Fibroblast of lung (primary cell): ENCODE data around the gene LBHD2. TPM values are rescaled to one million over a fixed set of nuclear protein-coding genes. Genes with fewer than 3 reads are reported as not detected.

Source experiments
- DNase-seq, 2 donors: peaks; one replicate each; pipeline versions ENCODE4 v3.0.0 to v3.0.0-alpha.2; 2010; ENCODE audit warnings: low read depth in 2 of 2
- H2AFZ ChIP-seq: 2 replicates; pipeline ENCODE4 v1.5.1; 2012; ENCODE audit warnings: low read length, control low read depth, inconsistent platforms
- H3K27ac ChIP-seq: 2 replicates; pipeline ENCODE4 v1.5.1; 2011; ENCODE audit warnings: low read length, control low read depth; ENCODE audit not compliant: insufficient read depth
- H3K27me3 ChIP-seq: 2 replicates; pipeline ENCODE4 v1.5.1; 2011; ENCODE audit warnings: mild to moderate bottlenecking, low read length; ENCODE audit not compliant: control insufficient read depth, insufficient read depth
- H3K36me3 ChIP-seq: 2 replicates; pipeline ENCODE4 v1.5.1; 2011; ENCODE audit warnings: low read length; ENCODE audit not compliant: control insufficient read depth, insufficient read depth
- H3K4me1 ChIP-seq: 2 replicates; pipeline ENCODE4 v1.5.1; 2011; ENCODE audit warnings: low read length; ENCODE audit not compliant: control insufficient read depth, insufficient read depth; ENCODE audit errors: extremely low read depth
- H3K4me2 ChIP-seq: 2 replicates; pipeline ENCODE4 v1.5.1; 2011; ENCODE audit warnings: low read length, control low read depth; ENCODE audit not compliant: insufficient read depth; ENCODE audit errors: extremely low read depth
- H3K4me3 ChIP-seq, 4 experiments: fragments of 200-600 bp in 1 of 4; sonication (generic) in 1 of 4; replicated peaks in 1 of 4; 2 replicates each; pipeline ENCODE4 v1.5.1; 2011 to 2016; ENCODE audit warnings: low read length in 4 of 4, low read depth in 3 of 4, mild to moderate bottlenecking in 3 of 4, control low read depth in 2 of 4, inconsistent platforms in 1 of 4, mixed read lengths in 1 of 4; ENCODE audit not compliant: insufficient read depth in 1 of 4; ENCODE audit errors: control extremely low read depth in 1 of 4
- H3K79me2 ChIP-seq: 2 replicates; pipeline ENCODE4 v1.5.1; 2012; ENCODE audit warnings: mild to moderate bottlenecking, low read length, inconsistent platforms; ENCODE audit not compliant: control insufficient read depth, insufficient read depth
- H3K9ac ChIP-seq: 2 replicates; pipeline ENCODE4 v1.5.1; 2011; ENCODE audit warnings: mild to moderate bottlenecking, low read length, control low read depth; ENCODE audit not compliant: insufficient read depth
- H3K9me3 ChIP-seq: 2 replicates; pipeline ENCODE4 v1.5.1; 2012; ENCODE audit warnings: low read depth, low read length; ENCODE audit not compliant: control insufficient read depth, insufficient read depth
- H4K20me1 ChIP-seq: 2 replicates; pipeline ENCODE4 v1.5.1; 2011; ENCODE audit warnings: low read length; ENCODE audit not compliant: control insufficient read depth, insufficient read depth; ENCODE audit errors: extremely low read depth
- EZH2 ChIP-seq: IDR thresholded peaks from 2 replicates; pipeline ENCODE4 v1.5.1; 2012; ENCODE audit warnings: low read length, control low read depth, mild to moderate bottlenecking; ENCODE audit errors: missing control alignments
- polyA plus RNA-seq, 2 donors: library from polyadenylated mRNA; depleted of rRNA in 1 of 2; stranded (reverse) in 1 of 2; unstranded in 1 of 2; fragments of >200 nt; gene quantifications; 2 replicates each; pipeline ENCODE4 v1.2.1, GENCODE V29; 2011 to 2012; ENCODE audit warnings: missing spikeins in 1 of 2
- total RNA-seq: library from RNA; depleted of rRNA; stranded (reverse); fragments of >200 nt; gene quantifications from 2 replicates; pipeline ENCODE4 v1.2.1, GENCODE V29; 2014
- TF ChIP-seq, protein P1 (sequence below), 2 donors: IDR thresholded peaks in 1 of 2; conservative IDR thresholded peaks in 1 of 2; 1 replicate in 1 of 2; 2 replicates in 1 of 2; pipeline ENCODE4 v1.5.1; 2011 to 2012; ENCODE audit warnings: low read length in 2 of 2, control low read depth in 1 of 2, inconsistent platforms in 1 of 2, low read depth in 1 of 2, mild to moderate bottlenecking in 1 of 2

Gene LBHD2
- total and polyA plus RNA-seq, 2 donors (not counting 1 experiment from before 2014, with no cell fraction given), result not detected

GRCh38 chr14:103097244-103097993 lies 13.4 kb downstream of the LBHD2 start:
- H2AFZ ChIP-seq, result no peak overlapping the region
- no peak overlapping the region for H3K4me2 ChIP-seq
- no peak overlapping the region for H3K9ac ChIP-seq
- H4K20me1 ChIP-seq, result no peaks in the 10 kb centered on the region
- H3K27ac ChIP-seq, result no peak overlapping the region
- no peak for DNase-seq
- H3K4me3 ChIP-seq, result no peak overlapping the region
- no peaks in the 10 kb centered on the region for H3K36me3 ChIP-seq
- H3K27me3 ChIP-seq, result peaks cover 6% of the 10 kb centered on the region
- H3K9me3 ChIP-seq, result no peaks in the 10 kb centered on the region
- no peak for TF ChIP-seq EZH2
- TF ChIP-seq, protein P1, sequence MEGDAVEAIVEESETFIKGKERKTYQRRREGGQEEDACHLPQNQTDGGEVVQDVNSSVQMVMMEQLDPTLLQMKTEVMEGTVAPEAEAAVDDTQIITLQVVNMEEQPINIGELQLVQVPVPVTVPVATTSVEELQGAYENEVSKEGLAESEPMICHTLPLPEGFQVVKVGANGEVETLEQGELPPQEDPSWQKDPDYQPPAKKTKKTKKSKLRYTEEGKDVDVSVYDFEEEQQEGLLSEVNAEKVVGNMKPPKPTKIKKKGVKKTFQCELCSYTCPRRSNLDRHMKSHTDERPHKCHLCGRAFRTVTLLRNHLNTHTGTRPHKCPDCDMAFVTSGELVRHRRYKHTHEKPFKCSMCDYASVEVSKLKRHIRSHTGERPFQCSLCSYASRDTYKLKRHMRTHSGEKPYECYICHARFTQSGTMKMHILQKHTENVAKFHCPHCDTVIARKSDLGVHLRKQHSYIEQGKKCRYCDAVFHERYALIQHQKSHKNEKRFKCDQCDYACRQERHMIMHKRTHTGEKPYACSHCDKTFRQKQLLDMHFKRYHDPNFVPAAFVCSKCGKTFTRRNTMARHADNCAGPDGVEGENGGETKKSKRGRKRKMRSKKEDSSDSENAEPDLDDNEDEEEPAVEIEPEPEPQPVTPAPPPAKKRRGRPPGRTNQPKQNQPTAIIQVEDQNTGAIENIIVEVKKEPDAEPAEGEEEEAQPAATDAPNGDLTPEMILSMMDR (conservative IDR thresholded peaks at IDR 0.05 in 1 of 2, IDR thresholded peaks at IDR 0.05 in 1 of 2; ENCODE audit: low read depth in 1 of 2, low read length in 2 of 2), result no peak
- H3K79me2 ChIP-seq, result no peaks in the 10 kb centered on the region
- H3K4me1 ChIP-seq, result peaks cover 4% of the 10 kb centered on the region

GRCh38 chr14:103097994-103098957 lies 14.3 kb downstream of the LBHD2 start:
- H3K4me2 ChIP-seq, result no peak overlapping the region
- H3K27ac ChIP-seq, result no peak overlapping the region
- H3K79me2 ChIP-seq, result no peaks in the 10 kb centered on the region
- H4K20me1 ChIP-seq, result no peaks in the 10 kb centered on the region
- no peaks in the 10 kb centered on the region for H3K9me3 ChIP-seq
- no peak overlapping the region for H2AFZ ChIP-seq
- H3K36me3 ChIP-seq, result no peaks in the 10 kb centered on the region
- no peak overlapping the region for H3K9ac ChIP-seq
- H3K4me3 ChIP-seq, result no peak overlapping the region
- no peak for DNase-seq
- H3K4me1 ChIP-seq, result peaks cover 4% of the 10 kb centered on the region
- TF ChIP-seq, protein P1 (conservative IDR thresholded peaks at IDR 0.05 in 1 of 2, IDR thresholded peaks at IDR 0.05 in 1 of 2; ENCODE audit: low read depth in 1 of 2, low read length in 2 of 2), result no peak
- TF ChIP-seq EZH2, result no peak
- peaks cover 14% of the 10 kb centered on the region for H3K27me3 ChIP-seq

DNA sequence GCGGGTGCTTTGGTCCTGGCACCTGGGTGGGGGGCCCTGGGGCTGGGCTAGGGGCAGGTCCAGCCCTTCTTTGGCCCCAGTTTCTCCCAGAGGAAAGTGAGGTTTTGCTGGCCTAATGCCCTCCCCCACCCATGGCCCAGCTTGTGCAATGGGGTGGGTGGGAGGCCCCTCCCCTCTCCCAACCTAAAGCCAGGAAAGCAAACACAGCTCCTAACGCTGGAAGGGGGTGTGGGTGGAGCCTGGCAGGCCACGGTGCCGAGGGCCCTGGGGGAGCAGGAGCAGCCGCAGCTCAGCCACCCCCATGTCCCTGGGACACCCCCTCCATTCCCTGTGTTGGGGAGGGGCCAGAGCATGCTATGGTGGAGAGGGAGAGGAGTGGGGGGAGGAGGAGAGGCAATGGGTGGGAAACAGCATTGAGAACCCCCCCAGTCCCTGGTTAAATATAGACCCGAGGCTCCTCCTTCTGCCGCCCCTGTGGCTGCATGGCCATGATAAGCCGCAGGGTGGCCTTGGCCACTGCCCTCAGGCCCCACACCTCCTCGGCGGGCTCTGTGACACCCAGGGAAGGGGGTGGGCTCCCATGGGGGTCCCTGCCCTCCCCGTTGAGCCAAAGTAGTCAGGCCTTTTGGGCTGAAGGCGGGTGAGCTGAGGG lies 15.2 kb downstream of the LBHD2 start:
- Histone ChIP-seq H3K4me3 (no peak overlapping the region), H3K9me3 (no peaks in the 10 kb centered on the region), H4K20me1 (no peaks in the 10 kb centered on the region), H3K4me1 (peaks cover 4% of the 10 kb centered on the region), H2AFZ (no peak overlapping the region), H3K4me2 (no peak overlapping the region), H3K36me3 (no peaks in the 10 kb centered on the region), H3K27me3 (peaks cover 22% of the 10 kb centered on the region), H3K79me2 (no peaks in the 10 kb centered on the region), H3K9ac (no peak overlapping the region), H3K27ac (no peak overlapping the region)
- DNase-seq, result no peak
- TF ChIP-seq, protein P1 (conservative IDR thresholded peaks at IDR 0.05 in 1 of 2, IDR thresholded peaks at IDR 0.05 in 1 of 2; ENCODE audit: low read depth in 1 of 2, low read length in 2 of 2), result no peak
- TF ChIP-seq EZH2, result no peak
